ENCODE measurements around the gene NFIB.

NFIB gene

DNA sequence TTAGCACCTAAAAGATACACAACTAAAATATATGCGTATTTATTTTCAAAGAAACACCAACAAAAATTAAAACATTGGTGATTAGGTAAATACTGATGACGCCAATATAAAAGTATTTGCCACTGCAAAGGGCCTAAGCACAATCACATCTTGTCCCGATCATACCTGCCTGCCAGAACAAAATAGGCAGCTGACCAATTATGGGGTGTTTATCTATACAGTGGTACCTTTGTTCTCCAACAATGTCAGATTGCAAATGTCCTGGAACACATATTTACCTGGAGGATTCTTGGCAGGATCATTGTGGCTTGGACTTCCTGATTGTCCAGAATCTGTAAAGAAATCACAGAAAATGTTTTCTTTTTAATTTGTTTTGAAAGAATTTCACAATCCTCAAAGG, 134.5 kb downstream of the NFIB start:
- no peak for DNase-seq

GRCh38 chr9:14175778-14176177, 138.2 kb downstream of the NFIB start:
- no peak for DNase-seq

GRCh38 chr9:14173713-14174112, 140.2 kb downstream of the NFIB start:
- no peak for DNase-seq

DNA sequence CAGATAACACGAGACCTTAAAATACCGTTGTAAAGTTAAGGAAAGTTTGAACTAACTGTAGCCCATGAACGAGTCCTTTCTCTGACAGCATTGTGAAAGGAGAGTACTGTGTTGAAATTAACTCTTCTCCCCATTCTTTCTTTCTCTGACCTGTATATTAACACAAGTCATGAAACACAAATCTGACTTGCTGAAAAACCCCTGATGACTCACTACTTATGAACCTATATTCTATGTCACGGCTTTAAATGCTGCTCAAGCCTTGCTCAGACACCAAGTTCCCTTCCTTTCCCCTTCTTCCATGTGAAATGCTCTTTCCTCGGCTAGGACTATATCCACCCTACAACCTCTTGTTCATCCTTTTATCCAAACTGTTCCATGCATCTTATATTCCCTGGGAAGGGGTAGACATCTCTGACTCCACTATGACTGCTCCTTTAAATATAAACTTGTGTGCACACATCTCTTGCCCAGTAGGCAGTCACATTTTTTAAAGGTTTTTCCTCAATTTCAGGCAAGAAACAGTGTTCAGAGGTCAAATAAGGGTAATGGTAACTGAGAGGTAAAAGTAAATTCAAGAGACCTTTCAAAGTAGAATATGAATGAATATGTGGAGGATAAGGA, 142.9 kb downstream of the NFIB start:
- no peak for DNase-seq

- DNase-seq: no peak
These were observed 143.5 kb downstream of the NFIB start for GRCh38 chr9:14170392-14170931.

GRCh38 chr9:14168381-14168780, 145.6 kb downstream of the NFIB start:
- no peak for DNase-seq

DNA sequence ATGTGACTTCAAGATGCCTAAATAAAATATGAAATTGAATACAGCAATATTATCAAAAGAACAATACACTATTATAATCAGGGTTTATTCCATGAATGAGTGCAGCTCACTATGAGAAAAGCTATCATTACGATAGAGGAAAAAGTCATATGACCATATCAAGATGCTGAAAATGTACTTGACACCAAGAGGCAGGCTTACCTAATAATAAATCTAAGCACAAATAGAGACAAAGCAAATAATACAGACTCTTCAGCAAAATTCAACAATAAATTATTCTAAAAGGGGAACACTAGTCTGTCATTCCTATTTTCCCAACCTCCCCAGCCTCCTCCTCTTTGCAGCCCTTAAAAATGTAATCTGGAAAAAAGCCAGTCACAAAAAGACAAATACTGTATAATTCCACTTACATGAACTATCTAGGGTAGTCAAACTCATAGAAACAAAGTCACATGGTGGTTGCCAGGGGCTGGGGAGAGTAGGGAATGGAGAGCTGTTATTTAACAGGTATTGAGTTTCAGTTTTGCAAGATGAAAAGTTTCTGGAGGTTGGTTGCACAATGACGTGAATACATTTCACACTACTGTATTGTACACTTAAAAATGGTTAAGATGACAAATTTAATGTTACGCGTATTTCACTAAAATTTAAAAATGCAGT, 148.4 kb downstream of the NFIB start:
- DNase-seq: no peak

GRCh38 chr9:14164908-14165307, 149.0 kb downstream of the NFIB start:
- DNase-seq: no peak

- DNase-seq: no peak
These were observed 154.3 kb downstream of the NFIB start for GRCh38 chr9:14159440-14160216.

DNA sequence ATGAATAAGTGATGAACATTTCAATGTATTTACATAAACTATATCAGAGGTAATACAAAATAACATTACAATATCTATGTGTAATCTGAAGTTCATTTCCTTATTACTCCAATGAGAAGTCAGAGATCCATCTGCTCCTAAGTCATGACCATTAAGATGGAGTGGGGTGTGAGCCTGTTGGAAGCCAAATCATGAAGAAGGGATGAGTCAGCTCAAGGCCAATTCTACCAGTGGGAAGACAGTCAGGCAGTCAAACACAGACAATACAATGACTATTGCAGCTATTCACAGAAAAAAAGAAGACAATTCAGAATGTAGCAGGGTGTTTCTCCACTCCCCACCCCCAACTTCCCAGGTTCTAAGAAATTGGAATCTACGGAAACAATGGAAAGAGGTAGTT, 155.0 kb downstream of the NFIB start:
- DNase-seq: no peak

DNA sequence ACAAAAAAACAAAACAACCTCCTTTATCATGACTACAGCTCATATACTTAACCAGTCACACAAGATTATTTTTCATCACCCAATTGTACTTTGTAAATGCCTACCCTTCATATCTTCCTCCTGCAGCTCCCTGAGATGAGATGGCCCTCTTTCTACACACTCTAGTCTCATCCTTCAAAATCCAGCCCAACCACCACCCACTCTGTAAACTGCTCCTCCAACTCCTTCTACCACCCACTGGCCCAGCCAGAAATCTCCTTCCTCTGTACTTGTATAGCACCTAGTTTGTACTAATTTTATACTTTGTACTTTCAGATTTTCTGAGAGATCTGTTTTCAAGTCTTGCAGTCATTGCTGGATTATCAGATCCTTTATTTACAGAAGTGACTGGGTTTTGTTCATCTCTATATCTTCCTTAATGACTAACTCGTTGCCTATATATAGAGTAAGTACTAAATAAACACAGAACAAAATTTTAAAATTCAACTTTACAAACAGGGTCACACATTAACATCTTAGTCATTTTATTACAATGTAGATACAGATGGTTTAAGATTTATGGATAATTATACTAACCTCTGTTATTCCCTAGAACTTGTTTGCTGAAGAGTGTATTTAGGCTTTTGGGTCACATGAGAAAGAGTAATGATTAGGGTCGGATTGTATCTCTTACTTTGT, 155.7 kb downstream of the NFIB start:
- DNase-seq: no peak

DNA sequence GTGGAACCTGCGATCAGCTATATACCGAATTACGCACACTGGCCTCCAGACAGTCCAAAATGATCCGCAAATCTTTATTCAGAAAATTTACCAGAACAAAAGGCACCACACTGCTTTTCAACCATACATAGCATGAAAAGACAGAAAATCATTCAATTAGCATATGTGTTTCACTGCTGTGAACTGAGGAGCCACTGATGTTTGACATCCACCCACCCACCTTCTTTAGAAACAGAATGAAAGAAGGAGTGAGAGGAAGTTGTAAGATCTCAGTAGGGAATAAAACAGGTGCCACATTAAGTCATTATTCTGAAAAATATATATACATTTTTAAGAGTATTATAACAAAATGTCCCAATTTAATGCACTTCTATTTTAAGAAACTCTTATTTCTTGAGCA, 156.8 kb downstream of the NFIB start:
- DNase-seq: no peak

DNA sequence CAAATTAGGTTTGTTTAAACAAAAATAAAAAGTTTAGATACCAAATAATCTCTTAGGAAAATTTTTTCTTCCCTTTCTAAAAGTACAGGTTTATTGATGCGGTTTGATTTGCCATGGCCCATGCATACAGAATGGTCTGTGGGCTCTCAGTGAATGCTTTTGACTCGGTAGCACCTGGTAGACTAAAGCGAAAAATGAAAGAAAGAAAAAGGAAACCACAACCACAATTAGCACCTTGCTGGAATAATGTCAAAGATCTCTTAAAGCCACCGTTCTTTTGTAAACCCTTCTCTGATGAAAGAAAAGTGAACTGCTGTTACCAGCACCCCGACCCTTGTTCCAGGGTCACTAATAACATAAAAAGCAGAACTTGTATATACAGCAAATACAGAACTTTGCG, 157.9 kb downstream of the NFIB start:
- no peak for DNase-seq

GRCh38 chr9:14155237-14155636, 158.7 kb downstream of the NFIB start:
- DNase-seq: no peak

GRCh38 chr9:14153310-14153720, 160.6 kb downstream of the NFIB start:
- DNase-seq: no peak

- DNase-seq: no peak
These were observed 162.5 kb downstream of the NFIB start for GRCh38 chr9:14151451-14151850.

GRCh38 chr9:14148501-14149103, 165.3 kb downstream of the NFIB start:
- no peak for DNase-seq

GRCh38 chr9:14147738-14148137, 166.2 kb downstream of the NFIB start:
- no peak for DNase-seq

GRCh38 chr9:14146201-14146874, 167.6 kb downstream of the NFIB start:
- DNase-seq: no peak

DNA sequence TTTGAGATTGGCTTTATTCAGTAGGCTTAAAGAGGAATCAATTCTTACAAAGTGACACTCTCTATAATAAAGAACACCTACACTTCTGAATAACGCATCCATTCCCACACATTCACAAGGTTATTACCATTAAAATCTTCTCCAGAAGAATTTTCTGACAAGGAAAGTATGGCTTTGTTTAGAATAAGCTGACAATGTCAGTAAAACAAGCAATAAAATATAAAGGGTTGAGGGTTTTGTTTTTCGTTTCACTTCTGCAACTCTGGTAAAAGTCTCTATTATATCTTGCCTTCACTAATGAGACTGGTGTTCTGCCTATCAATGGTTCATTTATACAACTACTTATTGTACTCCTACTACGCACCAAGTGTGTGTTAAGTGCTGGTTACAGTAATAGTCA, 169.7 kb downstream of the NFIB start:
- no peak for DNase-seq

DNA sequence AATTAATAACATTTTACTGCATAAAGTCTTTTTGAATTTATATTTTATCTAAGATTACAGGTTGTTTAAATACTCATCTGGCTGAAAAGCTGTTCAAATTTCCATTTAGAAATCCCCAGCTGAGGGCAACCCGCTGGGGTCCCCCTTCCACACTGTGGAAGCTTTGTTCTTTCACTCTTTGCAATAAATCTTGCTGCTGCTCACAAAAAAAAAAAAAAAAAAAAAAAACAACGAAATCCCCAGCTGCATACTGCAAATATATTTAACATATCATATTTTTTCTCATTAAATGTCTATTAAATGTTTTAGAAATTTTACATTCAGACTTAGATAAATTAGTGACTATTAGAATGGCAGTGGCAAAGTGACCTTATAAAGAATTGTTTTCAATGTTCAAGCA, 172.2 kb downstream of the NFIB start:
- no peak for DNase-seq

DNA sequence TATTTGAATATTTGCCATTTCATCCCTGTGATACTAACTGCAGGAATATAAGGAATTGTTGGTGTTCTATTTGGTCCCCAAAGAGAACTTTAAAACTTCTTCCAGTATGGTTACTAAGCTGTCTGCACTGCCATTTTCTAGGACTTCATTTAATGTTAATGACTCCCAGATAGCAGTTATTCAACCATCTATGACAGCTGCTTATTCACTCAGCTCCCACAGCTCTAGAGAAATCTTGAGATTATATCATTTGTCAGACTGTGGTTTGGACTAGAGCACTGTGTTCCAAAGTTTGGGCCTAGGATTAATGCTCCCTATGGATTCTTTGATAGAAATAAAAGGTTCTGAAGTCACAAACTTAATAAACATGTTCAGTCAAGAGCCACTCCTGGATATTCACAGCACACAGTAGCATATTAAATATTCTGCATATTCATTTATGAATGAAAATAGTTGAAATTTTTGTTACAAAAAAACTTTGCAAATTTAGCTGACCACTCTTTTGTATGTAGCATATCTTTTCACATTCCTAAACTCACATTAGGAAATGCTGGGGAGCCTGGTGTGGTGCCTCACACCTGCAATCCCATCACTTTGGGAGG, 173.7 kb downstream of the NFIB start:
- no peak for DNase-seq

All from activated effector memory CD4-positive, alpha-beta T cell treated with anti-CD3 and anti-CD28 coated beads, Interleukin-2, amount 50 U/mL, for 16 hours (primary cell).